ENCODE data around the gene OR10A4.
"Not testable (repeated sequence)": the region's sequence is repeated elsewhere in the genome, so short reads cannot be mapped to it uniquely, and the experiment has no call there.

OR10A4 gene, protein sequence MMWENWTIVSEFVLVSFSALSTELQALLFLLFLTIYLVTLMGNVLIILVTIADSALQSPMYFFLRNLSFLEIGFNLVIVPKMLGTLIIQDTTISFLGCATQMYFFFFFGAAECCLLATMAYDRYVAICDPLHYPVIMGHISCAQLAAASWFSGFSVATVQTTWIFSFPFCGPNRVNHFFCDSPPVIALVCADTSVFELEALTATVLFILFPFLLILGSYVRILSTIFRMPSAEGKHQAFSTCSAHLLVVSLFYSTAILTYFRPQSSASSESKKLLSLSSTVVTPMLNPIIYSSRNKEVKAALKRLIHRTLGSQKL

DNA sequence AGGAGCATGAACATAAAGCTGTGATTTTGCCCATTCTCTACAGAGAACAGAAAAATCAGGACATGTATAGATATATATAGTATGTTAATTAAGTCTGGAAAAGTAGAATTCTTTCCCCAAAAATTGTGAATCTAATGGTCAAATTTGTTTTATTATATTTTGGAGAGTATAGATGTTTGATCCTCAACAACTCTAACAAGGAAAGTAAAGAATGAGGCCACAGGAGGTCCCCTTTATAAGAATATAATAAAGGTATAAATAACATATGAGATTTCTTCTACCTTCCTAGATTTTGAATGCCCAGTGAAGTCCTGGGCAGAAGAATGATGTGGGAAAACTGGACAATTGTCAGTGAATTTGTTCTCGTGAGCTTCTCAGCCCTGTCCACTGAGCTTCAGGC lies at the start of gene OR10A4:
OR10A4 (plus strand) TSS at position 301 of the 400 bp plus-strand sequence; CDS start at position 324, 23 bp downstream.
- DNase-seq (ENCODE audit: low read depth): no peak

DNA sequence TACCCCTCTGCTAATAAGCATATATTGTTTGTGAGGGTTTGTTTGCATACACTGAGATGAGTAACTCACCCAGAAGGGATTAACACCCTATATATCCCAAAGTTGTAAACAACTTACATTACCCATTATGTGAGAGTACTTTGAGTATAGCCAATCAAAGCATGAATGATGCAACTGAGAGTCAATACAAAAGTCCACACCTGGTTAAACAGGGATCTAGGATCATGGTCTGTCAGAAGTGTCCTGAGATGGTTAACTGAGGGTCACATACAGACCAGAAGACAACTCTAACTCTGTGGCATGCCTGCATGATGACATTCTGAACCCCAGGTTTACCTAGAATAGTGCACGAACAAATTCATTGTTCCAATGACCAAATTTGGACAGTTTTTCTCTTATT lies 48.3 kb upstream of the OR10A4 start:
- DNase-seq (ENCODE audit: low read depth): no peak

DNA sequence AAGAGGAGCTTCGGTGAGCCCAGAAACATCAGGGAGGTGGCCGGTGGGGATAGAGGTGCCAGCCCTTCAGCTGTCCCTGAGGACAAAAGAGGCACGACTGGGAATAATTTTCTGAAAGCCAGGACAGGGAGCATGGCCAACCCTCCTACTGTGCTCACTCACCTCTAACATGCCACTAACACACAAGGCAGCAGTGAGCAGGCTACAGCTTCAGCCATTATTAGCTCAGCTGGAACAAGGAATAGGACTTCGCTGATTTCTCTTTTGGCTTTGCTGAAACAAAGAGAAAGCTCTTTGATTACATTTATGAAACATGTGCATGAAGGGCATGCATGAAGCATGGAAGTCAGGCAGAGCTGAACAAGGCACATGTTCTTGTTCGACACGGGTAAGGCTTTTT lies 43.1 kb upstream of the OR10A4 start:
- no peak for DNase-seq (ENCODE audit: low read depth)

DNA sequence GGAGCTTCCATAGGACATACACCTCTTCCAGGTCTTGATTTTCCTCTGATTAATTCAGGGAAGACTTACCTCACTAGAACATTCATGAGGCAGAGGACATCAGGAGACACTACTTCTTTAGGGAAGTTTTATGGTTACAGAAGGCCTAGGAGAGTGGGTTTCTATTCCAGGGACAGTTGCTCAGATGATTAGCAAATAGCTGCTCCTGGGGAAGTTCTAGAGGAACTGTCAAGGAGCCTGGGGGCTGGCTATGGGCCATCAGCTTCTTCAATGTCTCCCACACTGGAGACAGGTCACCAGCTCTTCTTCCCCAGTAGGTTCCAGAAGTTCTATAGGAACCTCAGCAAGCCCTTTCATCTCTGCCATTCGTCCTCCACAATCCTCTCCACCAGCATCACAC lies 42.4 kb upstream of the OR10A4 start:
- no peak for DNase-seq (ENCODE audit: low read depth)

DNA sequence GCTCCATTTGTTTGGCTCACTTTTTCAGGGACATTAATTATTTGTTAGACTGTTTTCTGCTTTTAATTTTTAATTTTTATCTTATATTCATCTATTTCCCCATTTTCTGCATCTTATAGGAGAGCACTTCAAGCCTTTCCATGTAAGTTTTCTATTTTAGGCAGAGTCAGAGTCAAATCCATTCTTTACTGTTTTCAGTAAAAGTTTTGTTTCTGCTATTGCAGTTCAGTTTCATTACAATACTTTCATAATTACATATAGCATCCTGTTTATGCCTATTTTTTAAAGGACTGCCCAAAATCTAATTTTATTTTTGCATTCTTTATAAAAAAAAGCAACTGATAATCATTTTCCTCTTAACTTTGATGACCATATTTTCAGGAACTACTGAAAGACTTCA lies 34.7 kb upstream of the OR10A4 start:
- DNase-seq (ENCODE audit: low read depth): no peak

DNA sequence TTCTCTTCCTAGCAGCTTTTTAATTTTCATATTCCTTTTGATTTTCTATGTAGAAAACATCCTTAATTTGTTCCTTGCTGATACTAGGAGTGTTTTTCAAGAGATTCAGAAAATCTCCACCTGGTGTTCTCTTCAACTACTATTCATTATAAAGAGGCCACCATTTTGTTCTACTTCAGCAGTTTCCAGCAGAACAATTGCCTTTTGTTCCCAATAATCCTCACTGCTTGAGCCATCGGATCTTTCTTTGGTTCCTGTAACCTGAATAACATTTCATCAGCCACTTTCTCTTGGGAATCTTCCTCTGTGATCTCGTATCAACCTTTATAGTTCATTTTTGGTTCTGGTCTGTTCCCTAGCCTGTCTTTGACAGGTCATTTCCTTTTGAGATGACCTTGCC lies 32.8 kb upstream of the OR10A4 start:
- no peak for DNase-seq (ENCODE audit: low read depth)

DNA sequence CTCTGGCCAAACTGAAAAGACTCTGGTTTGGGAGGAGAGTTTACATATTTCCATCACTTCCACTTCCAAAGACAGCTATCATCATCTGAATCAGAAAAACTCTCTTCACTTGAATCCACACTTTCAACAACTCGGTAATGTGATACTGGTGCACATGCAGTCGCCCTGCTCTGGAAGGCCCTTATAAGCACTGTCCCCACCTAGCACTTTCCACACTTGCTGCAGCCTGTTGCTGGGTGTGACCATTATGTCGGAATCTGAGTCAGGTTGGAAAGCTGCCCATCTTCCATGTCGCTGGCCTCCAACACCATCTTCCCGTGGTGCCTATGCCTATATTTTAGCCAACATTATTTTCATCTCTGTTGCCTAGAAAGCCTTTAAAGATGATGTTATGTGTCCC lies 32.1 kb upstream of the OR10A4 start:
- no peak for DNase-seq (ENCODE audit: low read depth)

DNA sequence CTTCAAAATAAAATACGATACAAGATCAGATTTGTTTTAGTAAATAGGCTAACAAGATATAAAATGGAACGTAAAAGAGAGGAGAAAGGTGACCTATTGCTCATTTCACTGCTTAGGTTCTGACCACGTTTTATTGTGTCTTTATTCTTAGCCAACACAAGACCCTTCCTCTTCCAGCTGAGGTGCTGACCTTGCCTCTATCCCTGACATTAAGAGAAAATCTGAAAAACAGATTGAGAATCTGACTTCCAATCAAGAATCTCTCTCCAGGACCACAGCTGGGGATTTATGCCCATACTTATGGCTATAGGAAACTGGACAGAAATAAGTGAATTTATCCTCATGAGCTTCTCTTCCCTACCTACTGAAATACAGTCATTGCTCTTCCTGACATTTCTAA lies 31.0 kb upstream of the OR10A4 start, which contains the start of gene OR10A5:
OR10A5 (plus strand) TSS at position 301 of the 400 bp plus-strand sequence; CDS start at position 301, 0 bp downstream.
- no peak for DNase-seq (ENCODE audit: low read depth)

DNA sequence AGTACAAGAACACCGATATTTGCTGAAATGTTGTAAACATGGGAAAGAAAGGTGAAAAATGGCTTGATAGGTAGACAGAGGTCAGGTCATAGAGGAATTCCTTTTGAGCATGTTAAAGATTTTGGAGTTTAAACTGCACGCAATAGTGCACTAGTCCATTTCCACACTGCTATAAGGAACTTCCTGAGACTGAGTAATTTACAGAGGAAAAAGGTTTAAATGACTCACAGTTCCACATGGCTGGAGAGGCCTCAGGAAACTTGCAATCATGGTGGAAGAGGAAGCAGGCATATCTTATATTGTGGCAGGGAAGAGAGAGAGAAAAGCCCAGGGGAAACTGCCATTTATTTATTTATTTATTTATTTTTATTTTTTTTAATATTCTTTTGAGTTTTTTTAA lies 25.9 kb upstream of the OR10A4 start:
- no peak for DNase-seq (ENCODE audit: low read depth)

DNA sequence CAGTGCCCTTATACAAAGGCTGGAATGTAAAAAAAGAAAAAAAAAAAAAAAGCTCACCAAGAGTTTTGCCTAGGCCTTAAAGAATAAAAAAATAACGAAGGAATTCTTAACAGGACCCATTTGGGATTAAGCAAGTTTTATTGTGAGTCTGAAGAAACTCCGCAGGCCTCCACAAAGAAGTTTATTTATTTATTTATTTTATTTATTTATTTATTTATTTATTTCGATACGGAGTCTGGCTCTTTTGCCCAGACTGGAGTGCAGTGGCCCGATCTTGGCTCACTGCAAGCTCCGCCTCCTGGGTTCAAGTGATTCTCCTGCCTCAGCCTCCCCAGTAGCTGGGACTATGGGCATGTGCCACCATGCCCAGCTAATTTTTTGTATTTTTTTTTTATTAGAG lies 21.6 kb upstream of the OR10A4 start:
- DNase-seq (ENCODE audit: low read depth): not testable (repeated sequence)

DNA sequence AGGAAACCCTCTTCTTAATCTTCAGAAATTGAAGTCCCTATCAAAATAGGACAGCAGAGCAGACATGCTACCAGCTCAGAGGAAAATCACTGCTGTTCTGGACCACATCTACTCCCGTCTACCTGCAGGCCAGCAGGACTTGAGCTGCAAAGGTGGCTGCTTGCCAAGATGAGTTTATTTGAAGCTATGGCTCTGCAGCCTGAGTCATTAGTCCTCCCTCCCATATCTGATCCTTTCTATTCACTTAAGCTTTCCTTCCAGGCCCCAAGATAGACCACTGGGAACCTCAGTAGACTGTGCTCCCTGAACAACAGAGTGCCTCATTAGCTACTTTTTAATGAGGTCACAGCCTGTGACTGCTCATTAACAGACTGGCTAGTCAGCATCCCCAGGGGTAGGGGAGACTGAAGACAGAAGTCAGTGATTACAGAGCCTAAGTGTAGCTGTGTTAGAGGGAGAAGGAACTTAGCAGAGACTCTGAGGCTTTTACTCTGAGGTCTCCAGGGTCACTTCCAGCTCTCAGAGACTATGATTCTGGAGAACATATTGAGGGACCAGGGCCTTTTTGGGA lies 20.4 kb upstream of the OR10A4 start:
- DNase-seq (ENCODE audit: low read depth): no peak

DNA sequence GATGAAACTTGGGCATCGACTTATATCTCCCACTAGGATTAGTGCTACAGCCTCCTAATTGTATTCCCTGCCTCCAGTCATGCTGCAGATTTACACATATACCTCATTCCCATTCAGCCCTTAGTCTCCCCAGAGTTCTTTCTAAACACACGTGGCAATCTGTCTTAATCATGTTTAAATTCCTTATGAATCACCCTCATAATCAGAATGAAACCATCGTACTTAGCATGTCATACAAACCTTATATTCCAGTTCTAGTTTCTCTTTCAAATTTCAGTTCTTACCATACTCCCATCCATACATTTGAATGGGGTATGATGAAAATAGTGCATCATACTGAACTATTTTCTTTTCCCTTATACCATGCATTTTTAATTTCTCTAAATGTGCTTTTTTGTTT lies 19.6 kb upstream of the OR10A4 start:
- DNase-seq (ENCODE audit: low read depth): no peak

DNA sequence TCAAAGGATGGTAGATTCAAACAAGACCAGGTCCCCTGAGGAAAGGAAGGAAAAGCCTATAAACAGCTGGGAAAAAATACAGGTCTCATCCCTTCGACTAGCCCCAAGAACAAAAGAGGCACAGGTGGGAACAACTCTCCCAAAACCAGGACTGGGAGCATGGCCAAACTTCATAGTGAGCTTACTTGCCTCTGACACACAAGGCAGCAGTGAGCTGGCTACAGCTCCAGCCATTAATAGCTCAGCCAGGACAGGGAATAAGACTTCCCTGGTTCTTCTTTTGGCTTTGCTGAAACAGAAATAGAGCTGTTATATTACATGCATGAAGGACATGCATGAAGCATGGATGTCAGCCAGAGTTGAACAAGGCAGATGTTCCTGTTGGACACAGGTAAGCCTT lies 13.5 kb upstream of the OR10A4 start, which contains the start of gene OR10A2:
OR10A2 (plus strand) TSS at position 97 of the 400 bp plus-strand sequence. CDS start 6,698 bp downstream, outside the sequence.
- DNase-seq (ENCODE audit: low read depth): no peak

DNA sequence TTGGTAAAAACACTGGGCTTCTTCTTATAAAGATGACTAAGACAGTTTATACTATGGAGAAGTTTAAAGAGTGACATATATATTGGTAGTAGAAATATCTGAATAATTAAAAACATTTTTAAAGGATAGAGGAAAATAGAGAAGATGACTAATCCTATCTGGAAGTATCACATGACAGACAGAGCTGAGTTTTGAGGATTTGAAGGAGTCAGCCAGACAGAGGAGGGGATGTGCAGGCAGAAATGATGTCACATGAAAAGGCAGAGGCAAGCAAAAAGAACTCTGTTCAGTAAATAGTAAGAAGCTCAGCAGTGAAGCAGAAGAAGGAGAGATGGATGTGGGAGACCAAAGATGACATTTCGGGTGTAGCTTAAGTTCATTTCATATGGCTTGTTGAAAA lies 12.0 kb upstream of the OR10A4 start:
- no peak for DNase-seq (ENCODE audit: low read depth)

DNA sequence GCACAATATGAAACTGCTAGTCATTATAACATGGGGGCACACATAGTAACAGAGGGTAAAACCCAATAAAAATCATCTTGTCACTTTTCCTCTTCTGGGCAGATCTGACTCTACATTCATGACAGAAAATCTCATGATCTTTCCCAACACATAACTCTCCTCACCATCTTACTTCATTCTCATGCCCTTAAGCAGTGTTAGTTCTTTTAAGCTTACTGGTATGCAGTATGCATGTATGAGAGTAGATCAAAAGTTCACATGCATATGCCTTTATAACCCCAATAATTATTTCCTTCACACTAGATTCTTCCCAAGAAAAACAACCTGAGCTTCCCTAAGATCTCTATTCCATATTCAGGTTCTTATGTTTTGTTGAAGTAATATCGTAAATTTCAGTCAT lies 5.1 kb upstream of the OR10A4 start:
- DNase-seq (ENCODE audit: low read depth): no peak

DNA sequence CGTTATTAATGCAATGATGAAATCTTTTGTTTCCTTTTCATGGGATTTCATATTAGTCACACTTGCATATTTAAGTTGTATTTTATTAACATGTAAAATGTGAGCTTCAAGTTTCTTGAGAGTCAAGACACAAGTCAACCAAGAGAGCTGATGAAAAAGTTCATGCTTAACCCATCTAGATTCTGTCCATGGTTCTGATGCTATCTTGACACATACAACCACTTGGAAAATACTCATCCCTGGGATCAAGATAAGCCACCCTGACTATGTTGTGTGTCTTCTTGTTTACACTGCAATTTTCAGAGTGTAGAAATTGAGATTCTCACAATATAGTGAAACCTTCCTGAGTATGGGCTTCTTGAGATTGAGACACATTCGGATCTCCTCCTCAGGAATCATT lies 664 bp upstream of the OR10A4 start:
- DNase-seq (ENCODE audit: low read depth): no peak

DNA sequence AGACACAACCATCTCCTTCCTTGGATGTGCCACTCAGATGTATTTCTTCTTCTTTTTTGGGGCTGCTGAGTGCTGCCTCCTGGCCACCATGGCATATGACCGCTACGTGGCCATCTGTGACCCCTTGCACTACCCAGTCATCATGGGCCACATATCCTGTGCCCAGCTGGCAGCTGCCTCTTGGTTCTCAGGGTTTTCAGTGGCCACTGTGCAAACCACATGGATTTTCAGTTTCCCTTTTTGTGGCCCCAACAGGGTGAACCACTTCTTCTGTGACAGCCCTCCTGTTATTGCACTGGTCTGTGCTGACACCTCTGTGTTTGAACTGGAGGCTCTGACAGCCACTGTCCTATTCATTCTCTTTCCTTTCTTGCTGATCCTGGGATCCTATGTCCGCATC lies 489 bp downstream of the OR10A4 start:
- DNase-seq (ENCODE audit: low read depth): no peak

DNA sequence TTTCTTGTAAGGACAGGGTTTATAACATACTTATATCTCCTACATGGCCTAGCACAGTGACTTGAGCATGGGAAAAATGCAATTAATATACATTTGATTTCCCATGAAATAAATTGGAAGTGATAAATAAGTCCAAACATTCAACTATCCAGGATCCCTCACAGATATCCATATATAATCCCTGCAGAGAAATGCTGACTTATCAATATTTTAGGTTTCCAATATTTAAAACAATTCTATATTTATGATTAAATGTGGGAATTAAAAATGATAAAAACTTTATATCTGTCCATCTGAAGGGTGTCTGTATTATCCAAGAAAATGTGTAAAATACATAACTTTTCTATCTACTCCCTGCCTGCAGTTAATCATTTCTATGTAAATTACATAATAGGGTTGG lies 6.3 kb downstream of the OR10A4 start:
- no peak for DNase-seq (ENCODE audit: low read depth)

DNA sequence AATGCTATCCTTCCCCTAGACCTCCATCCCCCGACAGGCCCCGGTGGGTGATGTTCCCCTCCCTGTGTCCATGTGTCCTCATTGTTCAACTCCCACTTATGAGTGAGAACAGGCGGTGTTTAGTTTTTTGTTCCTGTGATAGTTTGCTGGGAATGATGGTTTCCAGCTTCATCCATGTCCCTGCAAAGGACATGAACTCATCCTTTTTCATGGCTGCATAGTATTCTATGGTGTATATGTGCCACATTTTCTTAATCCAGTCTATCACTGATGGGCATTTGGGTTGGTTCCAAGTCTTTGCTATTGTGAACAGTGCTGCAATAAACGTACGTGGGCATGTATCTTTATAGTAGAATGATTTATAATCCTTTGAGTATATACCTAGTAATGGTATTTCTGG lies 11.3 kb downstream of the OR10A4 start:
- not testable (repeated sequence) for DNase-seq (ENCODE audit: low read depth)

DNA sequence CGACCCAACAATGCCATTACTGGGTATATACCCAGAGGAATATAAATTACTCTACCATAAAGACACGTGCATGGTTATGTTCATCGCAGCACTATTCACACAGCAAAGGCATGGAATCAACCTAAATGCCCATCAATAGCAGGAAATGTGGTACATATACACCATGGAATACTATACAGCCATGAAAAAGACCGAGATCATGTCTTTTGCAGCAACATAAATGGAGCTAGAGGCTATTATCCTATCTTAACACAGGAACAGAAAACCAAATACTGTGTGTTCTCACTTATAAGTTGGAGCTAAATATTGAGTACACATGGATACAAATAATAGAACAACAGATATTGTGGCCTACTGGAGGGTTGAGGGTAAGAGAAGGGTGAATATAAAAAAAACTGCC lies 12.4 kb downstream of the OR10A4 start:
- DNase-seq (ENCODE audit: low read depth): no peak

DNA sequence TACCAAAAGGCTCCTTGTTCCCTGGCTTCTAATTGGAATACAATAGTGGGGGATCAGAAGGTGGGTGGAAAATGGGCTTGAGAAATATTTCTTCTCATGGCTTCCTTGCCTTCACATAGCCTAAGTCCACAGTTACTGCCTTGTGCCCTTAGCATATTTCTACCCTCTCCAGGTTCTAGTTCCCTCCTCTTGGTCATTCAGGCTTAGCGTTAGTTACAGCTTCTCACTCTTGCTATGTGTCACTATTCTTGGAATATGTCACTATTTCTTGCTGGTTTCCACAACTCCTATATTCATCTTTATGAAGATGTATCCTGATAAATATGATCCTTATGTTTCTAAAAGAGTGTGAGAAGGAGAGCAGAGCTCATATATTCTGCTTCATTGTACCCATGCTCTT lies 13.4 kb downstream of the OR10A4 start:
- no peak for DNase-seq (ENCODE audit: low read depth)

DNA sequence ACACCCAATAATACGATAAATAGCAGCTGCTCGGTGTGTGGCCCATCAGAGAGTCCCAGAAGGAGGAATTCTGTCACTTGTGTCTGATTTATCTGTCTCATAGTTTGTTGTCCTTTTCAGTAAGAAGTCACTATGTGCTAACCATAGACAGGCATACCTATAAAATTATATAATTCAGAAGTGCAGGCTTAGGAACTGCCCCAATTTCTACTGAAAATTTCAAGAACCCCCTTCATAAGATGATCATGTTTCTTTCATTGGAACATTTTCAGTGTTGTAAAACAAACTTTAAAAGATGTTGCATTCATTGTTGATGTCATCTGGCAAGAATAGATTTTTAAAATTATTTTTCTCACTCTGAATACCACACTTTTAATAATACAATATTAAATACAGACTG lies 16.0 kb downstream of the OR10A4 start, which contains the start of gene OR2D2:
OR2D2 (minus strand) TSS at position 101 of the 400 bp plus-strand sequence; CDS start at position 101, 0 bp downstream.
- DNase-seq (ENCODE audit: low read depth): no peak

DNA sequence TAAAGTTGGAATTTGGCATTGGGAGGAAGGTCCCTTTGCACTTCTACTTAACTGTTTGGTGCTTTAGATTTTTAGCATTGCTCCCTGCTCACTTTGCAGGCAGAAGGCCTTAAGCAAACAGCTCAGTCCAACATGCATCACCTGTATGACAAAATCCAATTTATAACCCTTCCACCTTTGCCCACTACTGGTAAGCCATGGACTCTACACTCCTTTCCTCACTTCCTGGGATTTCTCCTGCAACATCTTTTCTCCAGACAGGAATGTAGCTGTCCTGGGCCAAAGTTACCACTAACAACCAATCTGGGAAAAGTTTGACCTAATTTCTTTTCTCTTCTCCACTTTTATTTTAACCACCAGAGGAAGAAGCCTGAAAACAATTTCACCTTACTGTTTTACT lies 17.7 kb downstream of the OR10A4 start:
- no peak for DNase-seq (ENCODE audit: low read depth)

DNA sequence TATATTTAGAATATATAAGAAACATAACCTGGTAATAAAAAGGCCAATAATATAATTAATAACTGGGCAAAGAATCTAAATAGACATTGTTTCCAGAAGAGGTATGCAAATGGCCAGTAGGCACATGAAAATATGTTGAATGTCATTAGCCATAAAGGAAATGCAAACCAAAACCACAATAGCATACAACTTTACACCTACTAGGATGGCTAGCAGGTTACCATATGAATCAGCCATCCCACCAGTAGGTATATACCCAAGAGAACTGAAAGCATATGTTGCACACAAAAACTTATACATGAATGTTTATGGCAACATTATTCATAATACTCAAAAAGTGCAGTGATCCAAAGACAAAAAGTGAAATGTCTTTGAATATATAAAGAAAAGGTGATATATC lies 18.6 kb downstream of the OR10A4 start:
- no peak for DNase-seq (ENCODE audit: low read depth)
